ENCODE data around the gene CERS6.

- TF ChIP-seq CTCF (IDR thresholded peaks at IDR 0.05; ENCODE audit: low read depth, low read length, missing input control) (no peak), ZBTB33 (IDR thresholded peaks at IDR 0.05) (no peak), RXRA (IDR thresholded peaks at IDR 0.05) (no peak), TAF1 (conservative IDR thresholded peaks at IDR 0.05) (no peak), JUND (IDR thresholded peaks at IDR 0.05) (no peak), RAD21 (IDR thresholded peaks at IDR 0.05) (no peak), ATF3 (IDR thresholded peaks at IDR 0.05) (no peak), REST (IDR thresholded peaks at IDR 0.05) (no peak), EGR1 (IDR thresholded peaks at IDR 0.05; ENCODE audit: low read depth in 2 of 2) (no peak), FOXA1 (IDR thresholded peaks at IDR 0.05) (no peak), MAX (IDR thresholded peaks at IDR 0.05) (no peak), SP1 (IDR thresholded peaks at IDR 0.05) (no peak), GABPA (IDR thresholded peaks at IDR 0.05 in 1 of 2, conservative IDR thresholded peaks at IDR 0.05 in 1 of 2) (no peak)
Observed at GRCh38 chr2:168789776-168790175, 333.7 kb downstream of the CERS6 start.

All from liver (tissue), 3 donors.